ENCODE results near the gene DEPP1.

The DEPP1 gene

GRCh38 chr10:44977287-44978212 lies 1.1 kb downstream of the DEPP1 start:
- peaks cover 21% of the 10 kb centered on the region for H3K4me1 Mint-ChIP-seq (ENCODE audit: low read depth)
- peaks cover 5% of the 10 kb centered on the region for H3K27me3 Mint-ChIP-seq
- no peaks in the 10 kb centered on the region for H3K9me3 Mint-ChIP-seq
- H3K4me3 Mint-ChIP-seq, result no peak overlapping the region
- no peaks in the 10 kb centered on the region for H3K36me3 Mint-ChIP-seq (ENCODE audit: low read depth)
- DNase-seq, result no peak
- no peak overlapping the region for H3K27ac Mint-ChIP-seq

GRCh38 chr10:44976352-44977198 lies 2.0 kb downstream of the DEPP1 start:
- H3K36me3 Mint-ChIP-seq (ENCODE audit: low read depth), result no peaks in the 10 kb centered on the region
- H3K9me3 Mint-ChIP-seq, result no peaks in the 10 kb centered on the region
- H3K27ac Mint-ChIP-seq, result no peak overlapping the region
- no peak overlapping the region for H3K4me3 Mint-ChIP-seq
- H3K4me1 Mint-ChIP-seq (ENCODE audit: low read depth), result peaks cover 21% of the 10 kb centered on the region
- DNase-seq, result no peak
- peaks cover 5% of the 10 kb centered on the region for H3K27me3 Mint-ChIP-seq

GRCh38 chr10:44975431-44976331 lies 2.9 kb downstream of the DEPP1 start:
- Mint-ChIP-seq H3K9me3 (no peaks in the 10 kb centered on the region), H3K4me3 (no peak overlapping the region), H3K27me3 (peaks cover 5% of the 10 kb centered on the region), H3K27ac (no peak overlapping the region), H3K4me1 (ENCODE audit: low read depth) (peaks cover 21% of the 10 kb centered on the region), H3K36me3 (ENCODE audit: low read depth) (no peaks in the 10 kb centered on the region)
- DNase-seq, result no peak

GRCh38 chr10:44974628-44975430 lies 3.8 kb downstream of the DEPP1 start:
- H3K4me3 Mint-ChIP-seq, result peak overlapping the region; percentile 66
- H3K27me3 Mint-ChIP-seq, result peaks cover 5% of the 10 kb centered on the region
- H3K36me3 Mint-ChIP-seq (ENCODE audit: low read depth), result no peaks in the 10 kb centered on the region
- peak; percentile 85 for DNase-seq
- H3K9me3 Mint-ChIP-seq, result no peaks in the 10 kb centered on the region
- peaks cover 21% of the 10 kb centered on the region for H3K4me1 Mint-ChIP-seq (ENCODE audit: low read depth)
- peak overlapping the region; percentile 71 for H3K27ac Mint-ChIP-seq

- peak overlapping the region; percentile 66 for H3K4me3 Mint-ChIP-seq
- peaks cover 5% of the 10 kb centered on the region for H3K27me3 Mint-ChIP-seq
- H3K4me1 Mint-ChIP-seq (ENCODE audit: low read depth), result peaks cover 23% of the 10 kb centered on the region
- H3K27ac Mint-ChIP-seq, result peak overlapping the region; percentile 71
- H3K9me3 Mint-ChIP-seq, result no peaks in the 10 kb centered on the region
- H3K36me3 Mint-ChIP-seq (ENCODE audit: low read depth), result no peaks in the 10 kb centered on the region
- DNase-seq, result no peak
These were observed 4.5 kb downstream of the DEPP1 start for GRCh38 chr10:44974082-44974627.

- DNase-seq, result no peak
- Mint-ChIP-seq H3K4me3 (no peak overlapping the region), H3K36me3 (ENCODE audit: low read depth) (no peaks in the 10 kb centered on the region)
These were observed 5.1 kb downstream of the DEPP1 start for GRCh38 chr10:44973323-44974081.

GRCh38 chr10:44972874-44973306 lies 5.7 kb downstream of the DEPP1 start:
- H3K4me3 Mint-ChIP-seq, result no peak overlapping the region
- peaks cover 31% of the 10 kb centered on the region for H3K4me1 Mint-ChIP-seq (ENCODE audit: low read depth)
- H3K27me3 Mint-ChIP-seq, result peaks cover 5% of the 10 kb centered on the region
- DNase-seq, result no peak
- H3K27ac Mint-ChIP-seq, result no peak overlapping the region
- H3K36me3 Mint-ChIP-seq (ENCODE audit: low read depth), result no peaks in the 10 kb centered on the region
- no peaks in the 10 kb centered on the region for H3K9me3 Mint-ChIP-seq

More at GRCh38 chr10:44973323-44974081, 5.1 kb downstream of the DEPP1 start:
- Mint-ChIP-seq H3K4me1 (ENCODE audit: low read depth) (peaks cover 28% of the 10 kb centered on the region), H3K27ac (no peak overlapping the region), H3K27me3 (peaks cover 5% of the 10 kb centered on the region), H3K9me3 (no peaks in the 10 kb centered on the region)

GRCh38 chr10:44971935-44972757 lies 6.5 kb downstream of the DEPP1 start:
- Mint-ChIP-seq H3K9me3 (no peaks in the 10 kb centered on the region), H3K27ac (no peak overlapping the region), H3K36me3 (ENCODE audit: low read depth) (no peaks in the 10 kb centered on the region), H3K4me3 (no peak overlapping the region), H3K4me1 (ENCODE audit: low read depth) (peaks cover 38% of the 10 kb centered on the region), H3K27me3 (peaks cover 5% of the 10 kb centered on the region)
- no peak for DNase-seq

- DNase-seq, result no peak
- no peak overlapping the region for H3K4me3 Mint-ChIP-seq
- peaks cover 5% of the 10 kb centered on the region for H3K27me3 Mint-ChIP-seq
- H3K36me3 Mint-ChIP-seq (ENCODE audit: low read depth), result no peaks in the 10 kb centered on the region
- H3K27ac Mint-ChIP-seq, result no peak overlapping the region
- no peaks in the 10 kb centered on the region for H3K9me3 Mint-ChIP-seq
- peaks cover 40% of the 10 kb centered on the region for H3K4me1 Mint-ChIP-seq (ENCODE audit: low read depth)
These were observed 7.2 kb downstream of the DEPP1 start for GRCh38 chr10:44971434-44971833.

GRCh38 chr10:44970812-44971395 lies 7.7 kb downstream of the DEPP1 start:
- DNase-seq, result no peak
- no peaks in the 10 kb centered on the region for H3K9me3 Mint-ChIP-seq
- H3K27ac Mint-ChIP-seq, result no peak overlapping the region
- peaks cover 44% of the 10 kb centered on the region for H3K4me1 Mint-ChIP-seq (ENCODE audit: low read depth)
- H3K27me3 Mint-ChIP-seq, result no peaks in the 10 kb centered on the region
- no peak overlapping the region for H3K4me3 Mint-ChIP-seq
- no peaks in the 10 kb centered on the region for H3K36me3 Mint-ChIP-seq (ENCODE audit: low read depth)

- DNase-seq, result no peak
- Mint-ChIP-seq H3K4me1 (ENCODE audit: low read depth) (peaks cover 46% of the 10 kb centered on the region), H3K27ac (no peak overlapping the region), H3K27me3 (no peaks in the 10 kb centered on the region), H3K36me3 (ENCODE audit: low read depth) (no peaks in the 10 kb centered on the region), H3K9me3 (no peaks in the 10 kb centered on the region), H3K4me3 (no peak overlapping the region)
These were observed 8.8 kb downstream of the DEPP1 start for GRCh38 chr10:44969854-44970253.

Data from activated T-cell treated with anti-CD3 and anti-CD28 coated beads, Interleukin-2, amount 50 U/mL, for 24 hours (primary cell).